ENCODE measurements around the gene UBL4A.

UBL4A gene

DNA sequence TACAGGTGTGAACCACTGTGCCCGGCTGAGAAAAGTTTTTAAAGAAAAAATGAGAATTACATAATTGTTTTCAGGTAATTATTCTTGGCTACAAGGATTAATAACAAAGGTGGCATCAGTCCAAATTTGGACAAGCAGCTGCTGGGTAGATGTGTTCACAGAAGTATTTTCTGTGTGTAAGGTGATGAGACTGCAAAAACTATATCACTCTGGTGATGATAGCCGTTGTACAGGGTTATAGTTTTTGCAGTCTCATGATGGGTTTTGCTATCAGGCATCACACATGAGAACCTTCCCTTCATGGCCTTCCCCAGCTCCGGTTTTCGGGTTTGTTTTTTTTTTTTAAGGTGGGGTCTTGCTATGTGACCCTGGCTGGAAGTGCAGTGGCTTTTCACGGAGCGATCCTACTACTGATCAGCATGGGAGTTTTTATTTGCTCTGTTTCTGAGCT is 9.1 kb upstream of the UBL4A start:
- no peak overlapping the region for H3K4me3 ChIP-seq (replicated peaks; ENCODE audit: low read depth, low read length)
- H3K27me3 ChIP-seq (replicated peaks; ENCODE audit: control insufficient read depth, insufficient read depth, low read length) = no peaks in the 10 kb centered on the region
- no peak for DNase-seq (ENCODE audit: extremely low read depth, insufficient read length)
- no peaks in the 10 kb centered on the region for H3K36me3 ChIP-seq (ENCODE audit: control insufficient read depth, insufficient read depth, low read length)
- TF ChIP-seq, protein P1, sequence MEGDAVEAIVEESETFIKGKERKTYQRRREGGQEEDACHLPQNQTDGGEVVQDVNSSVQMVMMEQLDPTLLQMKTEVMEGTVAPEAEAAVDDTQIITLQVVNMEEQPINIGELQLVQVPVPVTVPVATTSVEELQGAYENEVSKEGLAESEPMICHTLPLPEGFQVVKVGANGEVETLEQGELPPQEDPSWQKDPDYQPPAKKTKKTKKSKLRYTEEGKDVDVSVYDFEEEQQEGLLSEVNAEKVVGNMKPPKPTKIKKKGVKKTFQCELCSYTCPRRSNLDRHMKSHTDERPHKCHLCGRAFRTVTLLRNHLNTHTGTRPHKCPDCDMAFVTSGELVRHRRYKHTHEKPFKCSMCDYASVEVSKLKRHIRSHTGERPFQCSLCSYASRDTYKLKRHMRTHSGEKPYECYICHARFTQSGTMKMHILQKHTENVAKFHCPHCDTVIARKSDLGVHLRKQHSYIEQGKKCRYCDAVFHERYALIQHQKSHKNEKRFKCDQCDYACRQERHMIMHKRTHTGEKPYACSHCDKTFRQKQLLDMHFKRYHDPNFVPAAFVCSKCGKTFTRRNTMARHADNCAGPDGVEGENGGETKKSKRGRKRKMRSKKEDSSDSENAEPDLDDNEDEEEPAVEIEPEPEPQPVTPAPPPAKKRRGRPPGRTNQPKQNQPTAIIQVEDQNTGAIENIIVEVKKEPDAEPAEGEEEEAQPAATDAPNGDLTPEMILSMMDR (IDR thresholded peaks at IDR 0.05; ENCODE audit: insufficient read depth, low read length, poor library complexity, severe bottlenecking) = no peak

DNA sequence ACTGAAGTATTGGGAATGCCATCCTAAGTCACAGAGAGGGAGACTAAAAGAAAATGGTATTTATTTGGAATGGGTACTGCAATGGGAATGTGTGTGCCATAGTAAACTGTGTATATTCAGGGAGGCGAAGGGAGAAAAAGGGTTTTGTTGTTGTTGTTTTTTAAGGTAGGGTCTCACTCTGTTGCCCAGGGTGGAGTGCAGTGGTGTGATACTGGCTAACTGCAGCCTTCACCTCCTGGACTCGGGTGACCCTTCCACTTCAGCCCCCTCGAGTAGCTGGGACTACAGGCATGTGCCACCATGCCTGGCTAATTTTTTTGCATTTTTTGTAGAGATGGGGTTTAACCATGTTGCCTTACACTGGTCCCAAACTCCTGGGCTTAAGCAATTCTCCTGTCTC is 8.3 kb upstream of the UBL4A start:
- Histone ChIP-seq H3K36me3 (ENCODE audit: control insufficient read depth, insufficient read depth, low read length) (no peaks in the 10 kb centered on the region), H3K4me3 (replicated peaks; ENCODE audit: low read depth, low read length) (no peak overlapping the region), H3K27me3 (replicated peaks; ENCODE audit: control insufficient read depth, insufficient read depth, low read length) (no peaks in the 10 kb centered on the region)
- TF ChIP-seq, protein P1 (IDR thresholded peaks at IDR 0.05; ENCODE audit: insufficient read depth, low read length, poor library complexity, severe bottlenecking) = no peak
- no peak for DNase-seq (ENCODE audit: extremely low read depth, insufficient read length)

DNA sequence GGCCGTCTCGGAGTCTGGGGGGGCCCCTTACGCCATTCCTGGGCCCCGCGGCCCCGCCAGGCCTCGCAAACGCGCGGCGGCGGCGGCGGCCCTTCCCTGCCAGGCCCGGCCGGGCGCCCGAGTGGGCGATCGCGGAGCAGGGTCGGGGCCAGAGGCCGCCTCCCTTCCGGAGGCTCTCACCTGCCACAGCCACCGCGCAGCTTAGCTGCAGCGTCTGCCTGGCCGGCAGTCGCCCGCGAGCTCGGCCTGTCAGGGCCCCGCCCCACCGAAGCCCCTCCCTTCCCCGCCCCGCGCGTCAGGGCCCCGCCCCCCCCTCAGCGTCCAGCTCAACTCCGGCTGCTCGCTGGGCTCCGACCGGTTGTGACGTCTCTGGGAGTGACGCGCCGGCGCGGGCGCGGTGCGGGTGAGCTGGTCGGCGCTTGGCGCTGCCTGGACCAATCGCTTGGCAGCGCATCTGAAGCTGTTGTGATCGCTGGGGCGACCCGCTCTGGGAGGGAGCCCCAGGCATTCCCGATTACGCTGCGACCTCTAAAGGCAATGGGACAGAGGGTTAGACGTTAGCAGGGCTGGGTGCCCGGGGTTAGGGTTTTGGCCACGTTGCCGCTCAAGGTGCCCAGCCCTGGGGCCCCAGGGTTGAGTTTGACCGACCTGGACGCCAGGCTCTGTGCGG is 4.1 kb upstream of the UBL4A start, which contains the start of gene SLC10A3:
Gene SLC10A3, minus strand, starts transcription at position 216 of the 670 bp plus-strand sequence. CDS start 1,689 bp downstream, outside the sequence.
- Histone ChIP-seq H3K36me3 (ENCODE audit: control insufficient read depth, insufficient read depth, low read length) (peaks cover 2% of the 10 kb centered on the region; the same call in 1 of the 2 replicates), H3K27me3 (replicated peaks; ENCODE audit: control insufficient read depth, insufficient read depth, low read length) (no peaks in the 10 kb centered on the region), H3K4me3 (replicated peaks; ENCODE audit: low read depth, low read length) (peak within 1 kb of the TSS; percentile 73)
- DNase-seq (ENCODE audit: extremely low read depth, insufficient read length) = peak; percentile 97
- TF ChIP-seq, protein P1 (IDR thresholded peaks at IDR 0.05; ENCODE audit: insufficient read depth, low read length, poor library complexity, severe bottlenecking) = no peak

DNA sequence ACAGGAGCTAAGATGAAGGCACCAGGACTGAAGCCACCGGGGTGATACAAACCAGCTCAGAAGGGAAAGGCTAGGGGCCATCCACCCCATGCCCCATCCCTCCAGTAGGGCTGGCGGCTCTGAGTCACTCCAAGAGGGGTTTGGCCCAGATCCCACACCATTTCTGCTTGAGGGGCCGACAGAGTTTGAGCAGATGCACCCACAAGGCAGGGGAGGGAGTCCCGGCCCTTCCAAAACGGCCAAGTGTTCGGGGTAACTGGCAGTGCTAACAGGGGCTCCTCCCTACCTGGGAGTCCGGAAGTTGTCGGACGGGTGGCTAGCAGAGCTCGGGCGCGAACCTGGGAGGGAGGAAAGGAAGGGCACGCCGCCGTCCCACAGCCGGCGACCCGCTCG is 3.6 kb upstream of the UBL4A start:
- TF ChIP-seq, protein P1 (IDR thresholded peaks at IDR 0.05; ENCODE audit: insufficient read depth, low read length, poor library complexity, severe bottlenecking) = no peak
- peaks cover 3% of the 10 kb centered on the region; the same call in 1 of the 2 replicates for H3K36me3 ChIP-seq (ENCODE audit: control insufficient read depth, insufficient read depth, low read length)
- DNase-seq (ENCODE audit: extremely low read depth, insufficient read length) = no peak

DNA sequence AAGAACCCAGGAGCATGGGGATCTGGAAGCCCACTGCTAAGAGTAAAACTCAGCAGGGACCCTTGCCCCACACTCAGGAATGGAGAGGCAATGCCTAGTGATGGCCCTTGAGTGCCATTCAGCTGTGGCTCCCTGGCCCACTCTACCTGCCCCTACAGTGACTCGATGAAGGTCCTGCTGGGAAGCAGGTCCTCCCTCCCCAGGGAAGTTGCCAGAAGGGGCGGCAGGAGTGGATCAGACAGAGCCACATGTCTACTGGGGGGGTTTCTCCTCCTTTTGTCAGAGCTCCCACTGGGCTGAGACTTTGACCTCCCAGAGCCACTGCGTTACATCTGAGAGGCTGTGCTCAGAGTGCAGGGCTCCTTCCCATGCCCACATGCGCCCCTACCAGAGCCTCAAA is 2.8 kb upstream of the UBL4A start:
- TF ChIP-seq, protein P1 (IDR thresholded peaks at IDR 0.05; ENCODE audit: insufficient read depth, low read length, poor library complexity, severe bottlenecking) = no peak
- Histone ChIP-seq H3K4me3 (replicated peaks; ENCODE audit: low read depth, low read length) (peak overlapping the region; percentile 68), H3K36me3 (ENCODE audit: control insufficient read depth, insufficient read depth, low read length) (peaks cover 6% of the 10 kb centered on the region), H3K27me3 (replicated peaks; ENCODE audit: control insufficient read depth, insufficient read depth, low read length) (no peaks in the 10 kb centered on the region)
- no peak for DNase-seq (ENCODE audit: extremely low read depth, insufficient read length)

More for the DNA sequence above, 3.6 kb upstream of the UBL4A start:
- Histone ChIP-seq H3K4me3 (replicated peaks; ENCODE audit: low read depth, low read length) (peak overlapping the region; percentile 68), H3K27me3 (replicated peaks; ENCODE audit: control insufficient read depth, insufficient read depth, low read length) (no peaks in the 10 kb centered on the region)
